HFFc6 (cell line): ENCODE data around the gene ELF2. TPM values are rescaled to one million over a fixed set of nuclear protein-coding genes. Genes with fewer than 3 reads are reported as not detected.

Experiments used
- DNase-seq: peaks from one replicate; pipeline ENCODE4 v3.0.0-alpha.2; 2018
- H3K27ac Mint-ChIP-seq: 2 replicates; pipeline ENCODE4 v1.8.0; 2020; ENCODE audit warnings: mild to moderate bottlenecking, mixed read lengths
- H3K27me3 Mint-ChIP-seq: 2 replicates; pipeline ENCODE4 v1.8.0; 2021; ENCODE audit warnings: mild to moderate bottlenecking, moderate library complexity, mixed read lengths; ENCODE audit not compliant: insufficient read depth
- H3K36me3 Mint-ChIP-seq: 2 replicates; pipeline ENCODE4 v1.8.0; 2021; ENCODE audit warnings: low read depth, mixed read lengths
- H3K4me1 Mint-ChIP-seq: 2 replicates; pipeline ENCODE4 v1.8.0; 2020; ENCODE audit warnings: low read depth, mixed read lengths
- H3K4me3 Mint-ChIP-seq: 2 replicates; pipeline ENCODE4 v1.8.0; 2020; ENCODE audit warnings: mild to moderate bottlenecking, moderate library complexity, mixed read lengths
- H3K9me3 Mint-ChIP-seq: 2 replicates; pipeline ENCODE4 v1.8.0; 2020; ENCODE audit warnings: mild to moderate bottlenecking, mixed read lengths
- CTCF ChIP-seq: fragments of 200-600 bp; sonication (generic); IDR thresholded peaks from 2 replicates; pipeline ENCODE4 v1.5.0; 2021; ENCODE audit warnings: antibody characterized with exemption, mild to moderate bottlenecking
- total RNA-seq, 6 experiments: library from RNA; stranded (reverse); fragmentation: NEBNext Ultra II Directional; extraction: Animal tissue kit (Norgen Biotek cat#: 25700); gene quantifications; 2 replicates in 1 of 6; 3 replicates in 5 of 6; pipeline ENCODE4 v1.2.3, GENCODE V29; 2021

The ELF2 gene
- total RNA-seq, 6 experiments from 2014 or later = 17.6 to 23.3 (median 21.1) TPM

GRCh38 chr4:139154538-139154937, 22.5 kb downstream of the ELF2 start:
- Mint-ChIP-seq H3K4me1 (peaks cover 15% of the 10 kb centered on the region), H3K9me3 (no peaks in the 10 kb centered on the region), H3K4me3 (no peak overlapping the region), H3K27me3 (no peaks in the 10 kb centered on the region), H3K27ac (no peak overlapping the region), H3K36me3 (no peaks in the 10 kb centered on the region)
- DNase-seq = no peak
- no peak for TF ChIP-seq CTCF

- no peak for DNase-seq
- H3K4me1 Mint-ChIP-seq = peaks cover 15% of the 10 kb centered on the region
- H3K27me3 Mint-ChIP-seq = no peaks in the 10 kb centered on the region
- no peak for TF ChIP-seq CTCF
- no peak overlapping the region for H3K4me3 Mint-ChIP-seq
- no peaks in the 10 kb centered on the region for H3K9me3 Mint-ChIP-seq
- no peak overlapping the region for H3K27ac Mint-ChIP-seq
- H3K36me3 Mint-ChIP-seq = no peaks in the 10 kb centered on the region
Measured at GRCh38 chr4:139154134-139154421, 22.9 kb downstream of the ELF2 start.

DNA sequence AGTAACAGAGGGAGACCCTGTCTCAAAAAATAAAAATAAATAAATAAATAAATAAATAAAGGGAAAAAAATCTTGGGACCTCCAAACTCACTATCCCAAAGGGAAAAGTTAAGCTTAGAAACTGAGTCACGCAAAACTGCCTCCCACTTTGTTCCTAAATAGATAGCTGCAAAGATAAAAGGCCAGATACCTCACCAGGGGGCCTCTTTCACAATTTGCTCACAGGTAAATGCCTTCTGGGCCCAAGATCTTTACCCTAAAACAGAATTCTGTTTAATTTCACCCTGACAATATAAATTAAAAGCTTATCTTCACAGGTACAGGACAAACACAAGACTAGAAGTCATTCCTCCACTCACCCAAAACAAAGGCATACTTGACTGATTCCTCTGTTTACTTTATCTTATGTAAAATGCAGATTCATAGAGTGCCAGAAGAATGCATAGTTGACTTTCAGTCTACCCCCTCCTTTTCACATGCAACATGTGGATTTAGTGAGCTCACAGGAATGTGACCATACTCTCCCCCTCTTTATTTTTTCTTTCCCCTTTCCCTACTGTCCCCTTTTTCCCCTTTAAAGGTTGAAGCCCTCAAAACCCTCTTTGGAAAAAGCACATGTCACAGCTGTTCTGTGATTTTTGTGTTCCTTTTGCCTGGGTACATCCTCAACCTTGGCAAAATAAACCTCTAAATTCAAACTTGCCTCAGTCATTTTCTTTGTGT, 23.4 kb downstream of the ELF2 start:
- no peaks in the 10 kb centered on the region for H3K27me3 Mint-ChIP-seq
- no peak for DNase-seq
- no peaks in the 10 kb centered on the region for H3K9me3 Mint-ChIP-seq
- H3K36me3 Mint-ChIP-seq = no peaks in the 10 kb centered on the region
- no peak for TF ChIP-seq CTCF
- H3K4me3 Mint-ChIP-seq = no peak overlapping the region
- H3K27ac Mint-ChIP-seq = no peak overlapping the region
- peaks cover 17% of the 10 kb centered on the region for H3K4me1 Mint-ChIP-seq

GRCh38 chr4:139152249-139152648, 24.8 kb downstream of the ELF2 start:
- H3K36me3 Mint-ChIP-seq = no peaks in the 10 kb centered on the region
- no peak for TF ChIP-seq CTCF
- peaks cover 22% of the 10 kb centered on the region for H3K4me1 Mint-ChIP-seq
- no peak for DNase-seq
- H3K27ac Mint-ChIP-seq = no peak overlapping the region
- no peaks in the 10 kb centered on the region for H3K9me3 Mint-ChIP-seq
- no peak overlapping the region for H3K4me3 Mint-ChIP-seq
- no peaks in the 10 kb centered on the region for H3K27me3 Mint-ChIP-seq

DNA sequence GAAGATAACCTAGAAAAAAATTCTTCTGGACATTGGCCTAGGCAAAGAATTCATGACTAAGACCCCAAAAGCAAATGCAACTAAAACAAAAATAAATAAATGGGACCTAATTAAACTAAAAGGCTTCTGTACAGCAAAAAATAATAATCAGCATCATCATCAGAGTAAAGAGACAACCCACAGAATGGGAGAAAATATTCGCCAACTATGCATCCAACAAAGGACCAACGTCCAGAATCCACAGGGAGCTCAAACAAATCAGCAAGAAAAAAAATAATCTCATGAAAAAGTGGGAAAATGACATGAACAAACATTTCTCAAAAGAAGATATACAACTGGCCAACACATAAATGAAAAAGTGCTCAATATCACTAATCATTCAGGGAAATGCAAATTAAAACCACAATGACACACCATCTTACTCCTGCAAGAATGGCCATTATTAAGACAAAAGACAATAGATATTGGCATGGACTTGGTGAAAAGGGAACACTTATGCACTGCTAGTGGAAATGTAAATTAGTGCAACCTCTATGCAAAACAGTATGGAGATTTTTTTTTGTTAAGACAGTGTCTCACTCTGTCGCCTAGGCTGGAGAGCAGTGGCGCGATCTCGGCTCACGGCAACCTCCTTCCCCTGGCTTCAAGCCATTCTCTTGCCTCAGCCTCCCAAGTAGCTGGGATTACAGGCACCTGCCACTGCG, 29.9 kb downstream of the ELF2 start:
- Mint-ChIP-seq H3K27ac (no peak overlapping the region), H3K27me3 (0 out of 2 replicates have a peak, but pooled peaks cover 2% of the 10 kb centered on the region), H3K9me3 (peaks cover 9% of the 10 kb centered on the region; the same call in 1 of the 2 replicates), H3K36me3 (peaks cover 6% of the 10 kb centered on the region; the same call in 1 of the 2 replicates), H3K4me3 (no peak overlapping the region), H3K4me1 (peaks cover 37% of the 10 kb centered on the region)
- no peak for TF ChIP-seq CTCF
- no peak for DNase-seq
